ENCODE measurements around the gene CAPRIN1.
"Not testable (repeated sequence)": the region's sequence is repeated elsewhere in the genome, so short reads cannot be mapped to it uniquely, and the experiment has no call there.

The CAPRIN1 gene

DNA sequence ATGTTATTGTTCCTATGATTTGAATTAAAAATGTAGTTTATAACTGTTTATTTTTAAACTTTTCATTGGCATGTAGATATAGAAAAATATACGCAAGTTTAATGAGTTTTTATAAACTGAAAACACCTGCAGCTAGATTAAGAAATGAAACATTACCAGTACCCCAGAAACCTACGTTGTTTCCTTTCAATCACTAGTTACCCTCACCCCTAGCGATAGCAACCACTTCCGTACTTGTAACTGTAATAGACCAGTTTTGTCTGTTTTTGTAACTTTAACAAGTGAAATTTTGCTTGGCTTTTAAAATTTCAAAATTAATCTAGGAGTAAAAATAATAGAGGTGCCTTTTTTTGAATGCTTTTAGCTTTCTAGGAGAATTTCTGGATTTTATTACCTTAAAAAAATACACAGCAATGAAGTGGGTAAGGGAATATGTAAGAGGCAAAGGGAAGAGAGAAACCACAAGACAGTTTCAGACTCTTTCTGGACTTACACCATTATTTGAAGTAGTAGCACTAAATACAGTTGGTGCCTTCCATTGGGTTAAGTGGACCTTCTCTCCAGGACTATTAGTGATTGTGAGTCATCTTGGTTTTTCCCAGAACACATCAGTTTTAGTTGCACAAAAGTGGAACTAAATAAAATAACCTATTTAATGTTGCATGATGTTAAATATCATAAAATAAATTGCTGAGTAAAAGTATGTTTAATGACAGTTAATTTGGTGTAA lies 35.2 kb downstream of the CAPRIN1 start:
- no peak for DNase-seq (ENCODE audit: extremely low read depth, insufficient read length)
- Histone ChIP-seq H3K4me3 (replicated peaks; ENCODE audit: low read depth, low read length) (no peak overlapping the region), H3K27me3 (replicated peaks; ENCODE audit: control insufficient read depth, insufficient read depth, low read length) (no peaks in the 10 kb centered on the region), H3K36me3 (ENCODE audit: control insufficient read depth, insufficient read depth, low read length) (peaks cover 17% of the 10 kb centered on the region)
- TF ChIP-seq, protein P1, sequence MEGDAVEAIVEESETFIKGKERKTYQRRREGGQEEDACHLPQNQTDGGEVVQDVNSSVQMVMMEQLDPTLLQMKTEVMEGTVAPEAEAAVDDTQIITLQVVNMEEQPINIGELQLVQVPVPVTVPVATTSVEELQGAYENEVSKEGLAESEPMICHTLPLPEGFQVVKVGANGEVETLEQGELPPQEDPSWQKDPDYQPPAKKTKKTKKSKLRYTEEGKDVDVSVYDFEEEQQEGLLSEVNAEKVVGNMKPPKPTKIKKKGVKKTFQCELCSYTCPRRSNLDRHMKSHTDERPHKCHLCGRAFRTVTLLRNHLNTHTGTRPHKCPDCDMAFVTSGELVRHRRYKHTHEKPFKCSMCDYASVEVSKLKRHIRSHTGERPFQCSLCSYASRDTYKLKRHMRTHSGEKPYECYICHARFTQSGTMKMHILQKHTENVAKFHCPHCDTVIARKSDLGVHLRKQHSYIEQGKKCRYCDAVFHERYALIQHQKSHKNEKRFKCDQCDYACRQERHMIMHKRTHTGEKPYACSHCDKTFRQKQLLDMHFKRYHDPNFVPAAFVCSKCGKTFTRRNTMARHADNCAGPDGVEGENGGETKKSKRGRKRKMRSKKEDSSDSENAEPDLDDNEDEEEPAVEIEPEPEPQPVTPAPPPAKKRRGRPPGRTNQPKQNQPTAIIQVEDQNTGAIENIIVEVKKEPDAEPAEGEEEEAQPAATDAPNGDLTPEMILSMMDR (IDR thresholded peaks at IDR 0.05; ENCODE audit: insufficient read depth, low read length, poor library complexity, severe bottlenecking) = no peak

DNA sequence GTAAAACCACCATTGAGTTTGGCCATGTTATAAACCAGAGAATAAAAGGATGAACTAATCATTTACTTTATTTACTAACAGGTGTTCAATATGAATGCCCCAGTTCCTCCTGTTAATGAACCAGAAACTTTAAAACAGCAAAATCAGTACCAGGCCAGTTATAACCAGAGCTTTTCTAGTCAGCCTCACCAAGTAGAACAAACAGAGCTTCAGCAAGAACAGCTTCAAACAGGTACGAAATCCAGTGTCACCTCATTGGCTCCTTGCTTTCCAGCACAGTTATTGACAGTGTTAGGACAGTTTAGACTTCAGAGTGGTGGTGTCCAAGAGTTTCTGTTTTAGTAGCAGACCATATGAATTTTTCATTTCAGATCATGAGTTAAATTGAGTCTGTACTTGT lies 40.3 kb downstream of the CAPRIN1 start:
- DNase-seq (ENCODE audit: extremely low read depth, insufficient read length) = no peak
- H3K36me3 ChIP-seq (ENCODE audit: control insufficient read depth, insufficient read depth, low read length) = peaks cover 26% of the 10 kb centered on the region

GRCh38 chr11:34094900-34095299 lies 43.4 kb downstream of the CAPRIN1 start:
- DNase-seq (ENCODE audit: extremely low read depth, insufficient read length) = not testable (repeated sequence)

More for the DNA sequence above, 40.3 kb downstream of the CAPRIN1 start:
- Histone ChIP-seq H3K27me3 (replicated peaks; ENCODE audit: control insufficient read depth, insufficient read depth, low read length) (no peaks in the 10 kb centered on the region), H3K4me3 (replicated peaks; ENCODE audit: low read depth, low read length) (no peak overlapping the region)
- TF ChIP-seq, protein P1 (IDR thresholded peaks at IDR 0.05; ENCODE audit: insufficient read depth, low read length, poor library complexity, severe bottlenecking) = no peak

GRCh38 chr11:34098813-34099212 lies 47.3 kb downstream of the CAPRIN1 start:
- Histone ChIP-seq H3K36me3 (ENCODE audit: control insufficient read depth, insufficient read depth, low read length) (peaks cover 10% of the 10 kb centered on the region), H3K27me3 (replicated peaks; ENCODE audit: control insufficient read depth, insufficient read depth, low read length) (no peaks in the 10 kb centered on the region), H3K4me3 (replicated peaks; ENCODE audit: low read depth, low read length) (no peak overlapping the region)
- TF ChIP-seq, protein P1 (IDR thresholded peaks at IDR 0.05; ENCODE audit: insufficient read depth, low read length, poor library complexity, severe bottlenecking) = no peak
- DNase-seq (ENCODE audit: extremely low read depth, insufficient read length) = no peak

More at GRCh38 chr11:34094900-34095299, 43.4 kb downstream of the CAPRIN1 start:
- H3K36me3 ChIP-seq (ENCODE audit: control insufficient read depth, insufficient read depth, low read length) = peaks cover 24% of the 10 kb centered on the region
- H3K27me3 ChIP-seq (replicated peaks; ENCODE audit: control insufficient read depth, insufficient read depth, low read length); H3K4me3 ChIP-seq (replicated peaks; ENCODE audit: low read depth, low read length): not testable (repeated sequence)

GRCh38 chr11:34104680-34105078 lies 53.1 kb downstream of the CAPRIN1 start:
- Histone ChIP-seq H3K36me3 (ENCODE audit: control insufficient read depth, insufficient read depth, low read length) (peaks cover 3% of the 10 kb centered on the region), H3K4me3 (replicated peaks; ENCODE audit: low read depth, low read length) (peak overlapping the region; percentile 96), H3K27me3 (replicated peaks; ENCODE audit: control insufficient read depth, insufficient read depth, low read length) (no peaks in the 10 kb centered on the region)
- TF ChIP-seq, protein P1 (IDR thresholded peaks at IDR 0.05; ENCODE audit: insufficient read depth, low read length, poor library complexity, severe bottlenecking) = no peak
- no peak for DNase-seq (ENCODE audit: extremely low read depth, insufficient read length)

DNA sequence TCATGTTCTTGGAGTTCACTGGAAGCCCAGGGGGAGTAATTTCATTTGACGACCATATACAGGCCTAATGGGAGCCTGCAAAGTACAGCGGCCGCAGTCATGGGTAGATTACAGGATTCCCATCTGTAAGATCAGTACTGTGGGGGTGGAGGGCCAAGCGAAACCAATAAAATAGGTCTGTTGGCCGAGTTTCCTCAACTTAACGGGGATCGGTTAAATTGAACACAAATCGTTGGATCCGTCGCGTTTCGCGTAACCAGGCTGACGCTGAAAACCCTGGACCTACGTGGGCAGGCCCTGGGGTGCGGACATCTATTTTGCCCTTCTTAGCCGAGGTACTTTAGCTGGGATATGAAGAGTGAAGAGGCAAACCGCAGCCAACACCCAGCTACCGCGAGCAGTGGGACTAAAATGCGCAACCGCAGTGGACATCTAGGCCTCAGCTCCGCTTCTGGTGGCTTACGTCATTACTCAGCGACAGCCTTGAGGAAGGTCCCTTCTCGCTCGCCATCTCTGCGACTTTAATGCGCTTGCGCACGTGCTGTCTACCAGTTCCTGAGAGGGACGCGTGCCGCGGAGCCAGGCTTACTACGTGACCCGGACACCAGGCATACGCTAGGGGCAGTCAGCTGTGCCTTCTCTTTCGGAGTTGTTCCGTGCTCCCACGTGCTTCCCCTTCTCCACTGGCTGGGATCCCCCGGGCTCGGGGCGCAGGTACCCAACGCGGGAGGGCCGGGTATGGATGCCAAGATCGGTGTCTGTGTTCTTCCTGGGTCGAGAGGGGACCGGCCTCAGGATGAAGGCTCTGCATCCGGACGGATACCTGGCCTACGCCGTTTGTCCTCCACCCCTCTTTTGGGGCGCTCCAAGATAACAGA lies 53.8 kb downstream of the CAPRIN1 start, which contains the start of gene NAT10:
Gene NAT10 (plus strand): TSS at position 551 of the 878 bp plus-strand sequence. CDS start 2,597 bp downstream, outside the sequence.
- H3K27me3 ChIP-seq (replicated peaks; ENCODE audit: control insufficient read depth, insufficient read depth, low read length) = no peaks in the 10 kb centered on the region
- peak within 1 kb of the TSS; percentile 96 for H3K4me3 ChIP-seq (replicated peaks; ENCODE audit: low read depth, low read length)
- TF ChIP-seq, protein P1 (IDR thresholded peaks at IDR 0.05; ENCODE audit: insufficient read depth, low read length, poor library complexity, severe bottlenecking) = no peak
- peak; percentile 93 for DNase-seq (ENCODE audit: extremely low read depth, insufficient read length)
- H3K36me3 ChIP-seq (ENCODE audit: control insufficient read depth, insufficient read depth, low read length) = peaks cover 4% of the 10 kb centered on the region
